Measurements from ENCODE around the gene GPANK1.

DNA sequence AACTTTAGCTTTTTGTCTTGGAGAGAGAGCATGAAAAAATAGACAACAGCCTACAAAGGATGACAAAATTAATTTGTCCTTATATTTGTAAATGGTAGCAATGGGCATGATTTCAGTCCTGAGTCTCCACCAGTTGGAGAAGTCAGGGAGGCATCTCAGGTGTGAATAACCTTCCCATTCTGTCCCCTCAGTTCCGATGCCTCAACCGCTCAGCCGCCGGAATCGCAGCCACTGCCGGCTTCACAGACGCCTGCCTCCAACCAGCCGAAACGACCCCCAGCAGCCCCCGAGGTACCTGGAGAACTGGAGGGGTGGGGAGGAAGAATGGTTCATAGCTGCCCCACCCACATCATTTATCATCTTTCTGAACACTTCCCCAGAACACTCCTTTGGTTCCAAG is 40.7 kb downstream of the GPANK1 start:
- TF ChIP-seq CTCF (conservative IDR thresholded peaks at IDR 0.05; ENCODE audit: low read depth, low read length) = no peak
- no peak for TF ChIP-seq EZH2 (IDR thresholded peaks at IDR 0.05; ENCODE audit: borderline replicate concordance, low read depth, low read length, poor library complexity, severe bottlenecking)

Measured in A673 (cell line).